IPS-20b (cell line): ENCODE data around the gene SNAP47.

Experiments
- H3K27ac ChIP-seq: one replicate; pipeline ENCODE4 v1.5.1; 2013; ENCODE audit warnings: low read length
- H3K27me3 ChIP-seq: 2 replicates; pipeline ENCODE4 v1.6.1; 2013; ENCODE audit warnings: mild to moderate bottlenecking, low read length, inconsistent platforms; ENCODE audit not compliant: insufficient read depth
- H3K36me3 ChIP-seq: 2 replicates; pipeline ENCODE4 v1.6.1; 2013; ENCODE audit warnings: low read depth, mild to moderate bottlenecking, inconsistent platforms, low read length, moderate library complexity; ENCODE audit not compliant: insufficient read depth
- H3K4me1 ChIP-seq: 2 replicates; pipeline ENCODE4 v1.6.1; 2013; ENCODE audit warnings: mild to moderate bottlenecking, control low read depth, inconsistent platforms, low read length, moderate library complexity; ENCODE audit not compliant: insufficient read depth
- H3K4me3 ChIP-seq: 2 replicates; pipeline ENCODE4 v1.5.1; 2013; ENCODE audit warnings: mild to moderate bottlenecking, low read length, inconsistent platforms
- H3K9ac ChIP-seq: 2 replicates; pipeline ENCODE4 v1.6.1; 2013; ENCODE audit warnings: low read depth, mild to moderate bottlenecking, inconsistent platforms, low read length, moderate library complexity
- H3K9me3 ChIP-seq: 2 replicates; pipeline ENCODE4 v1.6.1; 2013; ENCODE audit warnings: mild to moderate bottlenecking, low read depth, low read length, inconsistent platforms; ENCODE audit not compliant: insufficient read depth

Gene SNAP47

DNA sequence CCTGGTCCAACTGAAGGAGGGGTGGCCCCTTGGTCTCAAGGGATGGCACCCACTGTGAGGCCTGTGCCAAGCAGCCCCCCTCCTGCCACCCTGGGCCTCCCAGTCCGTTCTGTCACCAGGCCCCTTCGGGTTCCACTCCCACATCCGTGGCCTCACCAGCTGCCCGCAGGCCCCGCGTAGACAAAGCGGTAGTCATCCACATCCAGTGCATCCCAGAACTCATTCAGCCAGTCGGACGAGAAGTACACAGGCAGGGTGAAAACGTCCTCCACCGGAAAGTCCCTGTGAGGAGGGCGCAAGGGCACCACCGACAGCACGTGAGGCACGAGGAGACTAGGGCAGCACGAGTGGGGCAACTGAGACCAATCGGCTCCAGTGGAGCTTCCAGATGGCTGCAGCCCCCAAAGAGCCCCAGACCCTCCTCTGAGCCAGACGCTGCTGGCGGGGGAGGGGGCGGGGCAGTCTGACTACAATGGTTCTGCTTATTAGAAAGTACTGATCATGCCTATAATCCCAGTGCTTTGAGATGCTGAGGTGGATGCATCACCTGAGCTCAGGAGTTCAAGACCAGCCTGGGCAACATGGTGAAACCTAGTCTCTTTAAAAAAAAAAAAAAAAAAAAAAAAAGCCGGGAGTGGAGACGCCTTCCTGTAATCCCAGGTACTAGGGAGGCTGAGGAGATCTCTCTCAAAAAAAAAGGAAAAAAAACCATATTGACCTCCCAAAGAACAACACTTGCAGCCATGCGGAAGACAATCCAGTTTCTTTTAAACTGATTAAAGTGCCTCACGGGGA, 1.3 kb upstream of the SNAP47 start:
- peak overlapping the region; percentile 70 for H3K27ac ChIP-seq
- peak overlapping the region; percentile 87 for H3K4me3 ChIP-seq
- H3K4me1 ChIP-seq, result peaks cover 11% of the 10 kb centered on the region
- no peaks in the 10 kb centered on the region for H3K9me3 ChIP-seq
- H3K9ac ChIP-seq, result peak overlapping the region; percentile 77; the same call in 1 of the 2 replicates
- H3K36me3 ChIP-seq, result peaks cover 24% of the 10 kb centered on the region
- no peaks in the 10 kb centered on the region for H3K27me3 ChIP-seq

DNA sequence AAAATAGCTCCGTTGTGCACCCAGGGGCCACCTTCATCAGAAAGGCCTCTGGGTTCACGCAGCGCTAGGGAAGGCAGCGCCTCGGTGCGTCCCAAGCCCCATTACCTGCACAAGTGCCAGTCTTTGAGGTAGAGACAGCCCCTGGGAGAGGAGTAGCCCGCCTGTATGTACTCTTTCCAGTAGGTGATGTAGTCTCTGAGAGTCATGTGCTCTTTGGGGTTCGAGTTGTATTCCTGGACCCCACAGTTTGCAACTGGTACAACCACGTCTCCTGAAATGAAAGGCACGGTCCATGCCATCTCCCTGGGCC, 734 bp upstream of the SNAP47 start:
- no peaks in the 10 kb centered on the region for H3K9me3 ChIP-seq
- H3K9ac ChIP-seq, result peak overlapping the region; percentile 77; the same call in 1 of the 2 replicates
- peaks cover 26% of the 10 kb centered on the region for H3K36me3 ChIP-seq
- H3K4me3 ChIP-seq, result peak overlapping the region; percentile 87
- peaks cover 6% of the 10 kb centered on the region for H3K4me1 ChIP-seq
- no peaks in the 10 kb centered on the region for H3K27me3 ChIP-seq
- peak overlapping the region; percentile 70 for H3K27ac ChIP-seq

DNA sequence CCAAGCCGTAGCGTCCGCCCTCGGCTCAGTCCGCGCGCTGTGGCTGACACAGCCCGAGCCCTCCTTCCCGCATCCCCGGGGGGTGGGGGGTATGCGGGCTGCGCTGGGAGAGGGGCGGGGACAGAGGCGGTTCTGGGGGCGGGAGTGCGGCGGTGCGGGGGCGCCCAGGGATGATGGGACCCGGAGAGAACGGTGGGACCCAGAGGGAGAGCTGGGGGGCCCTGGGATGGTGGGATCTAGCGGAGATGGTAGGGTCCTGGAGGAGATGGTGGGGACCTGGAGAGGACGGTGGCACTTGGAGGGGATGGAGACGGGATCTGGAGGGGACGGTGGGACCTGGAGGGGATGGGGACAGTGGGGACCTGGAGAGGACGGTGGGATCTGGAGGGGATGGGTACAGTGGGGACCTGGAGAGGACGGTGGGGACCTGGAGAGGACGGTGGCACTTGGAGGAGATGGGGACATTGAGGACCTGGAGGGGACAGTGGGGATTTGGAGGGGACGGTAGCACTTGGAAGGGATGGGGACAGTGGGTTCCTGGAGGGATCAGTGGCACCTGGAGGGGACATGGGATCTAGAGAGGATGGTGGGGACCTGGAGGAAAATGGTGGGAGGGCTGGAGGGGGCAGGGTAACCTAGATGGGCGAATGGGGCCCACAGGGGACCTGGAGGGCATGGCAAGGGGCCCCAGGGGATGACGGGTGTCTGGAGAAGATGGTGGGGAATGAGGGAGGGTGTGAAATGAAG, 477 bp downstream of the SNAP47 start:
- peaks cover 3% of the 10 kb centered on the region; the same call in 1 of the 2 replicates for H3K4me1 ChIP-seq
- H3K9ac ChIP-seq, result peak overlapping the region; percentile 83; the same call in 1 of the 2 replicates
- H3K27me3 ChIP-seq, result no peaks in the 10 kb centered on the region
- H3K4me3 ChIP-seq, result peak overlapping the region; percentile 87
- peaks cover 28% of the 10 kb centered on the region for H3K36me3 ChIP-seq
- H3K9me3 ChIP-seq, result no peaks in the 10 kb centered on the region
- no peak overlapping the region for H3K27ac ChIP-seq

DNA sequence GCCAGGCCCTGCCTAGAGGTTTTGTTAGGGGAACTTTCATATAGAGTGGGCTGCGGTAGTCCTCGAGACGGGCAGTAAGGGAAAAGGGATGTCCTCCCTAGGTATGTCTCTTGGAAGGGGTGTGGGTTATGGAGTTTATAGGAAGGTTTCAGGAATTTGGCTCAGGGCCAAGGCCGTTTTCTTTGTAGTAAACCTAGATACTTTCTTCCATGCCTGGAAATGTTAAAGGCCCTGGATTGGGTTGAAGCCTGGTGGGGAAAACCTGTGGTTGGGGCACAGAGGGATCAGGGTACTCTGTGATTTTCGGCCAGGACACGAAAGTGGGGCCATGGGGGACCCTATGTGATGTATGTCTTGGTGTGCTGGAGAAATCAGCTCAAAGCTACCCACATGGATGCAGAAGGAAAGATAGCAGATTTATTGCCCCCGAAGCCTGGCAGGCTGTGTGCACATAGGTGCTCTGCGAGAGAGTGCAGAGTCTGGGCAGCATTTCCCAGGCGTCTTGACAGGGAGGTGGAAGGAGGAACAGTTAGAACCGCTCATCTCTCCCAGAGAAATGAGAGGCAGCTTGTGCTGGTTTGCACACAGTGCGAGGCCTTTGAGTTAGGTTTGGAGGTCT, 1.7 kb downstream of the SNAP47 start:
- Histone ChIP-seq H3K27me3 (no peaks in the 10 kb centered on the region), H3K4me1 (peaks cover 3% of the 10 kb centered on the region; the same call in 1 of the 2 replicates), H3K4me3 (no peak overlapping the region), H3K9me3 (no peaks in the 10 kb centered on the region), H3K27ac (no peak overlapping the region), H3K9ac (no peak overlapping the region), H3K36me3 (peaks cover 20% of the 10 kb centered on the region)

DNA sequence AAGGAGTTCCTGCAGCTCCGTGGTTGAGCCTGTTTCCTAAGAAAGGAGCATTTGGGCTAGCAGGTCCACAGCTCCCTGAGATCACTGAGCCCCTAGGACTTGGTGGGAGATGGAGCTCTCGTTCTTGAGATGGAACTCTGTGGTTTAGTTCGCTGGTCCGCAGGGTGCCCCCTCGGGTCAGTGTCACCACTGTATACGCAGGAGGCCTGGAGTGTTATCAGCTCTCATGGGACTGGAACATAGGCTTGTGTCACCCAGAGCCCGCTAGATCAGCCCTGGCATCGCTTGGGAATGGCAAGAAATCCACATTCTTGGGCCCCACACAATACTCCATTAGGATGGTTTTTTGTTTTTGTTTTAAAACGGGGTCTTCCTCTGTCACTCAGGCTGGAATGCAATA, 3.6 kb downstream of the SNAP47 start:
- H3K27me3 ChIP-seq, result no peaks in the 10 kb centered on the region
- H3K9ac ChIP-seq, result no peak overlapping the region
- no peaks in the 10 kb centered on the region for H3K9me3 ChIP-seq
- H3K36me3 ChIP-seq, result 0 out of 2 replicates have a peak, but pooled peaks cover 4% of the 10 kb centered on the region
- H3K4me1 ChIP-seq, result peaks cover 3% of the 10 kb centered on the region; the same call in 1 of the 2 replicates
- H3K4me3 ChIP-seq, result no peak overlapping the region
- H3K27ac ChIP-seq, result no peak overlapping the region

DNA sequence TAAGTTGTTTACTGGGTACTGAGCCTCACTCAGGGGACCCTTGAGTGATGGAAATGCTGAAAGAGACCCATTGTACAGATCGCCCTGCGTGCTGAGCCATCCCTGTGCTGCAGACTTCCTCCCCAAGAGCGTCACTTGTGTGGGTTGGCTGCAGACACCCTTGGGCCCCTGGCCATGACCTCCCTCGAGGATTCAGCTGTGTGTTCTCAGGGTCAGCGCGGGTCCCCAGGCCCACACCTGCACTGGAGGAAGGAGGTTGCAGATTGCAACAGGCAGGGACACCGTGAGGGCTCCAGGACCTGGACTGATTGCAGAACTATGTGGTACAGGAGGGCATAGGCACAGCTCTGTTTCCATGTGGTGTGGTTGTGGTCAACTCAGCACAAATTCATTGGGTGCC, 4.4 kb downstream of the SNAP47 start:
- Histone ChIP-seq H3K36me3 (0 out of 2 replicates have a peak, but pooled peaks cover 4% of the 10 kb centered on the region), H3K9ac (no peak overlapping the region), H3K9me3 (no peaks in the 10 kb centered on the region), H3K27ac (no peak overlapping the region), H3K4me3 (no peak overlapping the region), H3K27me3 (no peaks in the 10 kb centered on the region), H3K4me1 (no peaks in the 10 kb centered on the region)

DNA sequence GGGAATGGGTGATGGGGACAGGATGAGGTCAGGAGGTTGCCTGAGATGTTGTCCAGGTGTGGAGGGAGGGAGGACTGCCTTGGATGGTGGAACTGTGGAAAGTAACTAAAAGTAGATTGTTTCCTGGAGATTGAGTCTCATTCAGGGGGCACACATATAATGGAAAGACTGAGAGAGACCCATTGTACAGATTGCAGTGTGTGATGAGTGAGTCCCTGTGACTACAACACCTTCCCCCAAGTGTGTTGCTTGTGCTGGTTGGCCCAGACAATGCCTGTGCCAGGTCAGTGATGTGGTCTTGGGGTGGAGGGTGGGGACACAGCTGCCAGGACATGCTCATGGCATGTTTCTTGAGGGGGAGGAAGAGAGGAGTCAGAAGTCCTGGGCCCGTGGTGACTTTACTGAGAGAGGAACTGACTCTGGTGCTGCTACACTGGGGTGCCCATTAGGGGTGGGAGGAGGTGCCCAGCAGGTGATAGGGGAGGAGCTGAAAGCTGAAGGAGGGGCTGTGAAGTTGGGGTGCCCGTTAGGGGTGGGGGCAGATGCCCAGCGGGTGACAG, 5.2 kb downstream of the SNAP47 start:
- Histone ChIP-seq H3K4me3 (no peak overlapping the region), H3K4me1 (no peaks in the 10 kb centered on the region), H3K9me3 (no peaks in the 10 kb centered on the region)

DNA sequence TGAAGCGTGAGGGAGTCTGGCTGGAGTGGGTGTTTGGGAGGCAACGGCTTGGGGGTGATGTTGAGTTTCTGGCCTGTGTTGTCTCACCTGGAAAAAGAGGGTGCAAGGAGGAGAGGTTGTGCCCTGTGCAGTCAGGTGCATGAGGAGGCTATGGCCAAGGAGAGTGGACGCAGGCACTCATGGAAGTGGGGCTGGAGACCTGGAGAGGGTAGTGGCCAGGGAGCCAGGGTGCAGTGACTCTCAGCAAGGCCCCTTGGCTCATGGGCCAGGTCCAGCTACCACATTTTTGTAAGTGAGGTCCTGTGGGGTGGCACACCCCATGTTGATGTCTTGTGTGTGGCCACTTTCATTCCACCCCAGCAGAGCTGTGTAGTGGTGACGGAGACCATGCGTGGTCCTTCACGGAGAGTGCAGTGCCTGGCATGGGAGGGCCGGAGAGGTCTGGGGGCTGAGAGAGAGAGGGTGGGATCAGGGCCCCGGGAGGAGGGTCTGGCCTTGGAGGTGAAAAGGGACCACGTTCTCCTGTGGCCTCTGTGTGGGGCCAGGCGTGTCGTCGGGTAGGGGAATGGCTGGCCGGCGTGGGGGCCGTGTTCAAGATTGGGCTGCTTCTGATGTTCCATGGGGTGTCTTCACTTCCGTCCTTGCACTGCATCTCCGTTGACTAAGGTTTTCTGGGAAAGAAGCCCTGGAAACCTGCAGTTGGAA, 6.1 kb downstream of the SNAP47 start:
- no peaks in the 10 kb centered on the region for H3K9me3 ChIP-seq
- H3K4me3 ChIP-seq, result no peak overlapping the region
- H3K9ac ChIP-seq, result no peak overlapping the region
- 0 out of 2 replicates have a peak, but pooled peaks cover 4% of the 10 kb centered on the region for H3K36me3 ChIP-seq
- no peak overlapping the region for H3K27ac ChIP-seq
- H3K27me3 ChIP-seq, result no peaks in the 10 kb centered on the region
- no peaks in the 10 kb centered on the region for H3K4me1 ChIP-seq

More for the DNA sequence above, 5.2 kb downstream of the SNAP47 start:
- Histone ChIP-seq H3K36me3 (0 out of 2 replicates have a peak, but pooled peaks cover 4% of the 10 kb centered on the region), H3K9ac (no peak overlapping the region), H3K27me3 (no peaks in the 10 kb centered on the region), H3K27ac (no peak overlapping the region)

DNA sequence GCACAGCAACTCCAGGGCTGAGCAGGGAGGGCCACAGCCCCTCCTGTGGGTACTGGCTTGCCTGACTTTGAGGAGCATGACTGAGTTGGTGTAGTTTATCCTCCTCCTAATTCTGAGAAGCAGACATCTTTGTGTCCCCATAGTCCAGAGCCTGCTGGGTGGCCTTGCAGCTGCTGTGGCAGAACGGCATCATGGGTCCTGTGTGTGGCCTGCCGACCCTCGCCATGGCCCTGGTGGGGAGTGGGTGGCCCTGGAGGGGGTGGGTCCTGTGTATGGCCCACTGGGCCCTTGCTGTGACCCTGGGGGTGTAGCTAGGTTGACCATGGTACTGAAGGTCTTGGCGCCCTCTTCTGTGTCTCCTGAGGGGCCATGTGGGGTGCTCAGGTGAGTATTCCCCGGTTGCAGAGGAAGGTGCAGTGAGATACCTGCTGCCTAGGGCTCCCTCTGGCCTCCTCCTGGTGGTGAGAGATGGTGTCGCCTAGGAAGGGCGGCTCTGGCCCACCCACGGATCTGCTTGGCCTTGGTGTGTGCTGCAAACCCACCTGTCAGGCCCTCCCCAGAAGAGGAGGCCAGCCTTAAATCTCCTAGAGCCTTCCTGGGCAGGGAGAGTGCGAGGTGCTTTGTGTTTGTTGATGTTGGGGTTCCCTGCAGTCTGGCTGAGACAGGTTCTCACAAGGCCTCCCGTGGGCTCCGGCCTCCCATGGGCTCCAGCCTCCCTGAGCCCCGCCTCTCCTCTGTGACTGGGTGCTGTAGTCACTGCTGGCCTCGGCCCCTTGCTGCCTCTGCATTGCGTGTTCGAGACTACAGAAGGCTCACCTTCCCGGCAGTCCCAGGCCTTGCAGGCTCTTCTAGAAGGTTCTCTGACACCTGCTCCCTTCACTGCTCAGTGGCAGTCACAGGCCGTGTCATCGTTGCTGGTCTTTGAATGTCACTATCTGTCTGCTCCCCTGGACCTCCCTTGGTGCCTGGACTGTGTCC, 7.8 kb downstream of the SNAP47 start:
- Histone ChIP-seq H3K4me1 (no peaks in the 10 kb centered on the region), H3K9me3 (no peaks in the 10 kb centered on the region), H3K4me3 (no peak overlapping the region), H3K27ac (no peak overlapping the region), H3K27me3 (no peaks in the 10 kb centered on the region), H3K36me3 (peaks cover 10% of the 10 kb centered on the region; the same call in 1 of the 2 replicates), H3K9ac (no peak overlapping the region)

DNA sequence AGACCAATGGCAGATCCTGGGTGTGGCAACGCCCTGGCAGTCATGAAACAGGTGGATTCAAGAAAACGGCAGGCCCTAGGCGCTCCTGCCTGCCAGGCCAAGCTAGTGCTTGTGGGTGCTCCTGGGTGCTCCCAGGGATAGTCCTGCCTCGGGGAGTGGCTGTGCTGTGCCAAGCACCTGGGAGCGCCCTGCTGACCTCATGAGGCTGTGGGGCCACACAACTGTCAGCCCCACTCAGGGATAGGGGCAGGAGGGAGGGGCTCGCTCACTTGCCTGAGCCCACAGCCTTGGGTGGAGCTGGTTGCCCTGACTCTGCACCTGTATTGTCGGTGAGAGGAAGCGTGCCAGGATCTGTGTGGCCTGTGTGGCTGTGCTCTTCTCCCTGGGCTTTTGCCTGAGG, 9.4 kb downstream of the SNAP47 start:
- no peaks in the 10 kb centered on the region for H3K9me3 ChIP-seq
- H3K27ac ChIP-seq, result no peak overlapping the region
- no peak overlapping the region for H3K9ac ChIP-seq
- no peaks in the 10 kb centered on the region for H3K27me3 ChIP-seq
- peaks cover 21% of the 10 kb centered on the region for H3K36me3 ChIP-seq
- H3K4me3 ChIP-seq, result no peak overlapping the region
- H3K4me1 ChIP-seq, result no peaks in the 10 kb centered on the region
